H1 (cell line): ENCODE results near the gene CHST13.

Experiments used
- CHD7 ChIP-seq: fragments of 300-600 bp; sonication (generic); IDR thresholded peaks from 2 replicates; pipeline ENCODE4 v1.7.1; 2012; ENCODE audit warnings: low read length, moderate library complexity, mild to moderate bottlenecking, inconsistent platforms; ENCODE audit not compliant: insufficient replicate concordance
- CREB1 ChIP-seq: IDR thresholded peaks from 2 replicates; pipeline ENCODE4 v1.6.1; 2012; ENCODE audit warnings: inconsistent platforms
- EP300 ChIP-seq, 2 experiments: IDR thresholded peaks; 1 replicate in 1 of 2; 2 replicates in 1 of 2; pipeline ENCODE4 v1.6.1; 2011 to 2012; ENCODE audit warnings: low read depth in 2 of 2, low read length in 2 of 2, mild to moderate bottlenecking in 2 of 2, borderline replicate concordance in 1 of 2, inconsistent platforms in 1 of 2, moderate library complexity in 1 of 2
- EZH2 ChIP-seq: fragments of 200-600 bp; sonication (generic); IDR thresholded peaks from 2 replicates; pipeline ENCODE4 v1.7.1; 2012; ENCODE audit warnings: low read depth, mild to moderate bottlenecking, moderate library complexity, low read length, inconsistent platforms; ENCODE audit not compliant: severe bottlenecking
- HDAC2 ChIP-seq, 2 experiments: fragments of 300-600 bp in 1 of 2; sonication (generic) in 1 of 2; IDR thresholded peaks; 2 replicates each; pipeline ENCODE4 v1.6.1; 2011 to 2012; ENCODE audit warnings: low read depth in 2 of 2, low read length in 2 of 2, mild to moderate bottlenecking in 2 of 2, moderate library complexity in 2 of 2, borderline replicate concordance in 1 of 2, inconsistent platforms in 1 of 2
- MAX ChIP-seq: IDR thresholded peaks from 2 replicates; pipeline ENCODE4 v1.6.1; 2012; ENCODE audit warnings: inconsistent platforms
- RFX5 ChIP-seq: IDR thresholded peaks from 2 replicates; pipeline ENCODE4 v1.6.1; 2011; ENCODE audit warnings: low read depth, low read length, improper control_type of control experiment, borderline replicate concordance
- SP2 ChIP-seq: IDR thresholded peaks from 2 replicates; pipeline ENCODE4 v1.6.1; 2012; ENCODE audit warnings: mild to moderate bottlenecking, low read length, inconsistent platforms
- TEAD4 ChIP-seq: IDR thresholded peaks from 2 replicates; pipeline ENCODE4 v1.6.1; 2012; ENCODE audit warnings: low read depth, low read length, inconsistent platforms, mixed read lengths
- YY1 ChIP-seq: IDR thresholded peaks from 2 replicates; pipeline ENCODE4 v1.6.1; 2011; ENCODE audit warnings: low read depth, mild to moderate bottlenecking, low read length
- TF ChIP-seq, protein P1 (sequence below), 3 experiments: IDR thresholded peaks; 1 replicate in 2 of 3; 2 replicates in 1 of 3; pipeline versions ENCODE4 v1.5.1 to v1.6.1; 2011; ENCODE audit warnings: low read length in 3 of 3, mild to moderate bottlenecking in 3 of 3, inconsistent platforms in 2 of 3, low read depth in 1 of 3, moderate library complexity in 1 of 3; ENCODE audit not compliant: insufficient read depth in 1 of 3; ENCODE audit errors: control extremely low read depth in 1 of 3

GRCh38 chr3:126571078-126571477 is 47.1 kb downstream of the CHST13 start:
- TF ChIP-seq, protein P1, sequence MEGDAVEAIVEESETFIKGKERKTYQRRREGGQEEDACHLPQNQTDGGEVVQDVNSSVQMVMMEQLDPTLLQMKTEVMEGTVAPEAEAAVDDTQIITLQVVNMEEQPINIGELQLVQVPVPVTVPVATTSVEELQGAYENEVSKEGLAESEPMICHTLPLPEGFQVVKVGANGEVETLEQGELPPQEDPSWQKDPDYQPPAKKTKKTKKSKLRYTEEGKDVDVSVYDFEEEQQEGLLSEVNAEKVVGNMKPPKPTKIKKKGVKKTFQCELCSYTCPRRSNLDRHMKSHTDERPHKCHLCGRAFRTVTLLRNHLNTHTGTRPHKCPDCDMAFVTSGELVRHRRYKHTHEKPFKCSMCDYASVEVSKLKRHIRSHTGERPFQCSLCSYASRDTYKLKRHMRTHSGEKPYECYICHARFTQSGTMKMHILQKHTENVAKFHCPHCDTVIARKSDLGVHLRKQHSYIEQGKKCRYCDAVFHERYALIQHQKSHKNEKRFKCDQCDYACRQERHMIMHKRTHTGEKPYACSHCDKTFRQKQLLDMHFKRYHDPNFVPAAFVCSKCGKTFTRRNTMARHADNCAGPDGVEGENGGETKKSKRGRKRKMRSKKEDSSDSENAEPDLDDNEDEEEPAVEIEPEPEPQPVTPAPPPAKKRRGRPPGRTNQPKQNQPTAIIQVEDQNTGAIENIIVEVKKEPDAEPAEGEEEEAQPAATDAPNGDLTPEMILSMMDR (IDR thresholded peaks at IDR 0.05; ENCODE audit: control extremely low read depth in 1 of 3, insufficient read depth in 1 of 3, low read depth in 1 of 3, low read length in 3 of 3) = no peak
- TF ChIP-seq SP2 (no peak), CHD7 (no peak), HDAC2 (IDR thresholded peaks at IDR 0.05; ENCODE audit: borderline replicate concordance in 1 of 2, low read depth in 2 of 2, low read length in 2 of 2) (no peak), MAX (no peak), EZH2 (no peak), TEAD4 (no peak), RFX5 (no peak), YY1 (no peak), CREB1 (no peak), EP300 (IDR thresholded peaks at IDR 0.05; ENCODE audit: borderline replicate concordance in 1 of 2, low read depth in 2 of 2, low read length in 2 of 2) (no peak)
